OCI-LY3 (cell line): ENCODE data around the gene ZDHHC22.

Source experiments
- H2AFZ ChIP-seq: fragments of 200-600, 300-600 bp; shearing (Covaris generic); 2 replicates; pipeline ENCODE4 v1.6.0; 2014; ENCODE audit warnings: antibody characterized with exemption, low read depth, low read length
- H3K27ac ChIP-seq: fragments of 200-600, 300-600 bp; sonication (generic); 2 replicates; pipeline ENCODE4 v1.5.1; 2014; ENCODE audit warnings: mild to moderate bottlenecking, low read length, moderate library complexity, mixed read lengths
- H3K27me3 ChIP-seq: fragments of 200-600, 300-600 bp; sonication (generic); 2 replicates; pipeline ENCODE4 v1.6.1; 2014; ENCODE audit warnings: low read depth, low read length, mixed read lengths
- H3K36me3 ChIP-seq: fragments of 200-600, 300-600 bp; sonication (generic); replicated peaks from 2 replicates; pipeline ENCODE3; 2014; ENCODE audit warnings: low read depth, low read length, mixed read lengths
- H3K4me1 ChIP-seq: fragments of 300-600, 200-600 bp; sonication (generic); 2 replicates; pipeline ENCODE4 v1.6.1; 2014; ENCODE audit warnings: low read length, mixed read lengths
- H3K4me2 ChIP-seq: fragments of 200-600, 300-600 bp; sonication (generic); 2 replicates; pipeline ENCODE4 v1.6.1; 2014; ENCODE audit warnings: low read length, mixed read lengths
- H3K4me3 ChIP-seq: fragments of 300-600, 200-600 bp; sonication (generic); 2 replicates; pipeline ENCODE4 v1.5.1; 2014; ENCODE audit warnings: antibody characterized with exemption, mild to moderate bottlenecking, low read length, moderate library complexity
- H3K79me2 ChIP-seq: fragments of 300-600, 200-600 bp; shearing (Covaris generic); 2 replicates; pipeline ENCODE4 v1.6.1; 2014; ENCODE audit warnings: mild to moderate bottlenecking, low read length, mixed read lengths
- H3K9ac ChIP-seq: fragments of 300-600, 200-600 bp; shearing (Covaris generic); 2 replicates; pipeline ENCODE4 v1.6.0; 2014; ENCODE audit warnings: mild to moderate bottlenecking, low read length, moderate library complexity
- H3K9me3 ChIP-seq: fragments of 200-600, 300-600 bp; shearing (Covaris generic); 2 replicates; pipeline ENCODE4 v1.6.1; 2014; ENCODE audit warnings: low read length, mixed read lengths; ENCODE audit not compliant: insufficient read depth
- H4K20me1 ChIP-seq: fragments of 200-600, 300-600 bp; sonication (generic); 2 replicates; pipeline ENCODE4 v1.6.1; 2016; ENCODE audit warnings: low read length, mixed read lengths; ENCODE audit not compliant: insufficient read depth
- EZH2phosphoT487 ChIP-seq: fragments of 200-600 bp; shearing (Covaris generic); IDR thresholded peaks from 2 replicates; pipeline ENCODE4 v1.6.1; 2018; ENCODE audit warnings: antibody characterized with exemption, mixed run types, low read depth
- TF ChIP-seq, protein P1 (sequence below): fragments of 200-600, 300-600 bp; sonication (generic); IDR thresholded peaks from 2 replicates; pipeline ENCODE4 v1.5.1; 2014; ENCODE audit warnings: antibody characterized with exemption, low read length, low read depth

ZDHHC22 gene, protein sequence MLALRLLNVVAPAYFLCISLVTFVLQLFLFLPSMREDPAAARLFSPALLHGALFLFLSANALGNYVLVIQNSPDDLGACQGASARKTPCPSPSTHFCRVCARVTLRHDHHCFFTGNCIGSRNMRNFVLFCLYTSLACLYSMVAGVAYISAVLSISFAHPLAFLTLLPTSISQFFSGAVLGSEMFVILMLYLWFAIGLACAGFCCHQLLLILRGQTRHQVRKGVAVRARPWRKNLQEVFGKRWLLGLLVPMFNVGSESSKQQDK

GRCh38 chr14:77141214-77142004 lies at the start of gene ZDHHC22:
TSS of gene ZDHHC22 (minus strand) at chr14:77141791. CDS start at chr14:77139738, 2,053 bp downstream.
- Histone ChIP-seq H3K4me1 (no peaks in the 10 kb centered on the region), H3K4me3 (no peak within 1 kb of the TSS), H4K20me1 (no peaks in the 10 kb centered on the region), H3K36me3 (no peaks in the 10 kb centered on the region), H3K27me3 (peaks cover 38% of the 10 kb centered on the region), H3K9ac (no peak within 1 kb of the TSS), H3K79me2 (no peaks in the 10 kb centered on the region), H3K4me2 (no peak within 1 kb of the TSS), H3K27ac (no peak within 1 kb of the TSS), H3K9me3 (no peaks in the 10 kb centered on the region), H2AFZ (no peak within 1 kb of the TSS)
- no peak for TF ChIP-seq EZH2phosphoT487
- TF ChIP-seq, protein P1, sequence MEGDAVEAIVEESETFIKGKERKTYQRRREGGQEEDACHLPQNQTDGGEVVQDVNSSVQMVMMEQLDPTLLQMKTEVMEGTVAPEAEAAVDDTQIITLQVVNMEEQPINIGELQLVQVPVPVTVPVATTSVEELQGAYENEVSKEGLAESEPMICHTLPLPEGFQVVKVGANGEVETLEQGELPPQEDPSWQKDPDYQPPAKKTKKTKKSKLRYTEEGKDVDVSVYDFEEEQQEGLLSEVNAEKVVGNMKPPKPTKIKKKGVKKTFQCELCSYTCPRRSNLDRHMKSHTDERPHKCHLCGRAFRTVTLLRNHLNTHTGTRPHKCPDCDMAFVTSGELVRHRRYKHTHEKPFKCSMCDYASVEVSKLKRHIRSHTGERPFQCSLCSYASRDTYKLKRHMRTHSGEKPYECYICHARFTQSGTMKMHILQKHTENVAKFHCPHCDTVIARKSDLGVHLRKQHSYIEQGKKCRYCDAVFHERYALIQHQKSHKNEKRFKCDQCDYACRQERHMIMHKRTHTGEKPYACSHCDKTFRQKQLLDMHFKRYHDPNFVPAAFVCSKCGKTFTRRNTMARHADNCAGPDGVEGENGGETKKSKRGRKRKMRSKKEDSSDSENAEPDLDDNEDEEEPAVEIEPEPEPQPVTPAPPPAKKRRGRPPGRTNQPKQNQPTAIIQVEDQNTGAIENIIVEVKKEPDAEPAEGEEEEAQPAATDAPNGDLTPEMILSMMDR, result no peak

DNA sequence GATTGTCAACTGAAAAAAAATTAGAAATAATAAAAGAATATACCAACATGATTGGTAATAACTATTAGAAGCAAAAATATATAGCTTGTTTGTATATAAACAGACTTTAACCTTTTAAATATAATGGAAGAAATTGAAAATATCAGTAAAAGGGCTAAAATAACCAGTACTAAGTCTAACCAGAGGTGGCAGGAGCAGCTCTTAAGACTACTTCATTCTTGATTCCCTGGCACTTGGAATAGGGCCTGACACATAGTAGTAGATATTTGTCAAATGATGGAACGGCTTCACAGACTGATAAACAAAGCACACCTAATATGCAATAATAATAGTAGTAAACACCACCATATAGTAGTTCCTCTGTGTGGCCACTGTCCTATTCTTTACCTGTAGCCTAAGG lies 49.4 kb upstream of the ZDHHC22 start:
- no peak overlapping the region for H3K27ac ChIP-seq
- H3K4me1 ChIP-seq, result no peaks in the 10 kb centered on the region
- no peak overlapping the region for H3K4me2 ChIP-seq
- no peaks in the 10 kb centered on the region for H3K79me2 ChIP-seq
- no peaks in the 10 kb centered on the region for H4K20me1 ChIP-seq
- H3K27me3 ChIP-seq, result no peaks in the 10 kb centered on the region
- TF ChIP-seq, protein P1, result no peak
- no peak for TF ChIP-seq EZH2phosphoT487
- no peaks in the 10 kb centered on the region for H3K36me3 ChIP-seq
- no peak overlapping the region for H3K4me3 ChIP-seq
- H3K9me3 ChIP-seq, result no peaks in the 10 kb centered on the region
- no peak overlapping the region for H2AFZ ChIP-seq
- no peak overlapping the region for H3K9ac ChIP-seq

- H3K4me2 ChIP-seq, result no peak overlapping the region
- no peaks in the 10 kb centered on the region for H3K36me3 ChIP-seq
- TF ChIP-seq, protein P1, result no peak
- no peak for TF ChIP-seq EZH2phosphoT487
- H3K27me3 ChIP-seq, result no peaks in the 10 kb centered on the region
- H3K9me3 ChIP-seq, result no peaks in the 10 kb centered on the region
- no peak overlapping the region for H3K9ac ChIP-seq
- H4K20me1 ChIP-seq, result no peaks in the 10 kb centered on the region
- H3K79me2 ChIP-seq, result no peaks in the 10 kb centered on the region
- H2AFZ ChIP-seq, result no peak overlapping the region
- H3K4me3 ChIP-seq, result no peak overlapping the region
- H3K4me1 ChIP-seq, result peaks cover 3% of the 10 kb centered on the region
- H3K27ac ChIP-seq, result no peak overlapping the region
Observed at GRCh38 chr14:77189479-77189878, 47.9 kb upstream of the ZDHHC22 start.

DNA sequence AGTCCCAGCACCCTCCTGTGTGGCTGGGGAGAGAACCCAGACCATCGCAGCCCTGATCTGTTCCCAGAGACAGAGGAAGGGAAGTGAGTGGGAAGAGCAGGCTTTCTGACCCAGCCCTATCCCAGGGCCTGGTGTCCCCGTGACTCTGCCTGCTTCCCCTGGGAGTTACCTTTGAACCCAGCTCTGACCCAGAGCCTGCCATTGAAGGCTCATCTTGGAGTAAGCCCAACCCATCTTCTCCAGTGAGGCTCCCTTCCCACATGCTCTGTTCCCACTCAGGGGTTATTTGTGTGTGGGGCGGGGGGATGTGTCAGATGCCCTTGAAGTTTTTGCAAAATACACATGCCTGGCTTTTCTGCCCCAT lies 46.0 kb upstream of the ZDHHC22 start:
- Histone ChIP-seq H2AFZ (no peak overlapping the region), H3K4me2 (no peak overlapping the region), H4K20me1 (no peaks in the 10 kb centered on the region), H3K79me2 (no peaks in the 10 kb centered on the region), H3K4me3 (no peak overlapping the region), H3K27me3 (no peaks in the 10 kb centered on the region), H3K36me3 (no peaks in the 10 kb centered on the region), H3K9me3 (no peaks in the 10 kb centered on the region), H3K4me1 (peaks cover 8% of the 10 kb centered on the region), H3K27ac (no peak overlapping the region), H3K9ac (no peak overlapping the region)
- TF ChIP-seq, protein P1, result no peak
- no peak for TF ChIP-seq EZH2phosphoT487
